Measurements from ENCODE around the gene TNFRSF1A.

TNFRSF1A gene

DNA sequence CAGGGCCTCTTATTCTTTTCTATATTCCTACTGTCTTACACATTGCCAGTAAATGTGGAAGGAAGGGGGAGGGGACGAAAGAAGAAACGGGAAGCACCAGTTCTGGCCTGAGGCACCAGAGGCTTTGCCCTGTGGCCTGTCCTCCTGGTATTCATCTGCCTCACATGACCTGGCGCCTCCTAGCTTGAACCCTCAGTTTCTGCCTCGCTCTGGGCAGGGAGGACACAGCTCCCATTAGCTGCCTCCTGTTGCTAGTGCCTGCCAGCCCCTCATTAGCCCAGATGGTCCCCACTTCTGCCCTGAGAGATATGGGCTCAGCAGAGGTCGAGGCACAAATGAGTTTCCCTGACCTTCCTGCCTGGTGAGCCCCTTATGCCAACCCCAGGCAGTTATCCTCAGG is 34.3 kb downstream of the TNFRSF1A start:
- H3K9ac ChIP-seq (ENCODE audit: low read length), result no peak overlapping the region
- H3K9me3 ChIP-seq (ENCODE audit: control insufficient read depth, insufficient read depth, low read depth, low read length), result no peaks in the 10 kb centered on the region
- peaks cover 36% of the 10 kb centered on the region for H3K4me1 ChIP-seq (ENCODE audit: control insufficient read depth, insufficient read depth, low read length)
- H3K27ac ChIP-seq (ENCODE audit: low read depth, low read length), result no peak overlapping the region
- peaks cover 14% of the 10 kb centered on the region for H3K27me3 ChIP-seq (ENCODE audit: control insufficient read depth, insufficient read depth, low read length)
- H3K36me3 ChIP-seq (ENCODE audit: control insufficient read depth, insufficient read depth, low read length), result no peaks in the 10 kb centered on the region
- no peak overlapping the region for H3K4me3 ChIP-seq (ENCODE audit: low read depth, low read length)

DNA sequence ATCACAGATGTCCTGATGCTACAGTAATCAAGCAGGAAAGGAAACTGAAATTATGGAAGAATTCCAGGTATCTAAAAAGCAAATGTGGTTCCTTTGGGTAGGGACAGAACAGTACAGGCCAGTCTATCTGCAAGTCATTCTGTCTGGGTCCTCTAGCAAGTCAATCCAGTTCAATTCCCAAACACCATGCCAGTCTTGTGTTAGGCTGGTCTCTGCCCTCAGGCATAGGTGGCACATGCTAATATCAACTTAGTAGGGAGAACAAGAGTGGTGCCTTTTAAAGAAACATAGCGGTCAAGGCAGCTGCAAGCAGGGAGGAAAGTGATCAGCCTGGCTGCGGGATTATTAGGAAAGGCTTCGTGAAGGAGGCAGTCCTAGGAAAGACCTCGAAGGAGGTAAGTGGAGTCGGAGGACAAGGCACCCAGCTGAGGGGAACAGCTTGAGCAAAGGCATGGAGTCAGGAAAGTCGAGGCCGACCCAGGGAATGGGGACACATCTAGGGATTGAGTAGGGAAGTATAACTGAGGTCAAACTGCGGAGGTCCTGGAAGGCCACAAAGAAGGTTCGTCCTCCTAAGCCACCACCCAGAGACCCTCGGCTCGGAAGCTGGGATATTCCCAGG is 35.2 kb downstream of the TNFRSF1A start:
- Histone ChIP-seq H3K27me3 (ENCODE audit: control insufficient read depth, insufficient read depth, low read length) (peaks cover 14% of the 10 kb centered on the region), H3K9ac (ENCODE audit: low read length) (no peak overlapping the region), H3K4me3 (ENCODE audit: low read depth, low read length) (no peak overlapping the region), H3K27ac (ENCODE audit: low read depth, low read length) (no peak overlapping the region), H3K4me1 (ENCODE audit: control insufficient read depth, insufficient read depth, low read length) (peaks cover 28% of the 10 kb centered on the region; the same call in 1 of the 2 replicates), H3K36me3 (ENCODE audit: control insufficient read depth, insufficient read depth, low read length) (no peaks in the 10 kb centered on the region), H3K9me3 (ENCODE audit: control insufficient read depth, insufficient read depth, low read depth, low read length) (no peaks in the 10 kb centered on the region)

- H3K4me3 ChIP-seq (ENCODE audit: low read depth, low read length), result no peak overlapping the region
Measured at GRCh38 chr12:6306151-6306550, 35.7 kb downstream of the TNFRSF1A start.

DNA sequence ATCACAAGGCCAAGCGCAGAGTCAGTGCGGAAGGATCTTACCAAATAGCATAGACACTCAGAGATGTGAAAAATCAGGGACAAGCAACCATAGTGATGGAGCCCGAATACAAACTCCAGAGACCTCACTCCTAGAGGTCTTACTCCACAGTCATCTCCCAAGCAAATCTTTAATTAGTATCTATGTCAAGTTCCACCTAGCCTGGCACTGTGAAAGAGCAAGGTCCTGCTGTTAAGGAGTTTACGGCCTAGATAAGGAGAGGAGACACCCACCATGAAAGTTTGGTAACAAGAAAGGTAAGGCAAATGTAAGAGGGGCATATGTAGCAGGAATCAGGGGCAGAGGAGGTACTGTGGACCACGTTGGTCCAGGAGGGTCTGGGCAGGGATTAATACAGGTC is 38.8 kb downstream of the TNFRSF1A start:
- H3K4me3 ChIP-seq (ENCODE audit: low read depth, low read length), result no peak overlapping the region
- no peaks in the 10 kb centered on the region for H3K9me3 ChIP-seq (ENCODE audit: control insufficient read depth, insufficient read depth, low read depth, low read length)
- no peaks in the 10 kb centered on the region for H3K36me3 ChIP-seq (ENCODE audit: control insufficient read depth, insufficient read depth, low read length)
- no peak overlapping the region for H3K27ac ChIP-seq (ENCODE audit: low read depth, low read length)
- H3K27me3 ChIP-seq (ENCODE audit: control insufficient read depth, insufficient read depth, low read length), result 0 out of 2 replicates have a peak, but pooled peaks cover 3% of the 10 kb centered on the region
- H3K4me1 ChIP-seq (ENCODE audit: control insufficient read depth, insufficient read depth, low read length), result peaks cover 15% of the 10 kb centered on the region; the same call in 1 of the 2 replicates
- H3K9ac ChIP-seq (ENCODE audit: low read length), result no peak overlapping the region

More at GRCh38 chr12:6306151-6306550, 35.7 kb downstream of the TNFRSF1A start:
- Histone ChIP-seq H3K36me3 (ENCODE audit: control insufficient read depth, insufficient read depth, low read length) (no peaks in the 10 kb centered on the region), H3K9ac (ENCODE audit: low read length) (no peak overlapping the region), H3K27ac (ENCODE audit: low read depth, low read length) (no peak overlapping the region), H3K4me1 (ENCODE audit: control insufficient read depth, insufficient read depth, low read length) (peaks cover 23% of the 10 kb centered on the region; the same call in 1 of the 2 replicates), H3K27me3 (ENCODE audit: control insufficient read depth, insufficient read depth, low read length) (peaks cover 14% of the 10 kb centered on the region), H3K9me3 (ENCODE audit: control insufficient read depth, insufficient read depth, low read depth, low read length) (no peaks in the 10 kb centered on the region)

GRCh38 chr12:6302621-6303020 is 39.3 kb downstream of the TNFRSF1A start:
- Histone ChIP-seq H3K9me3 (ENCODE audit: control insufficient read depth, insufficient read depth, low read depth, low read length) (no peaks in the 10 kb centered on the region), H3K36me3 (ENCODE audit: control insufficient read depth, insufficient read depth, low read length) (no peaks in the 10 kb centered on the region), H3K27ac (ENCODE audit: low read depth, low read length) (no peak overlapping the region), H3K4me3 (ENCODE audit: low read depth, low read length) (no peak overlapping the region), H3K27me3 (ENCODE audit: control insufficient read depth, insufficient read depth, low read length) (0 out of 2 replicates have a peak, but pooled peaks cover 2% of the 10 kb centered on the region), H3K9ac (ENCODE audit: low read length) (no peak overlapping the region), H3K4me1 (ENCODE audit: control insufficient read depth, insufficient read depth, low read length) (peaks cover 15% of the 10 kb centered on the region; the same call in 1 of the 2 replicates)

GRCh38 chr12:6301721-6302120 is 40.2 kb downstream of the TNFRSF1A start:
- no peaks in the 10 kb centered on the region for H3K9me3 ChIP-seq (ENCODE audit: control insufficient read depth, insufficient read depth, low read depth, low read length)
- no peak overlapping the region for H3K27ac ChIP-seq (ENCODE audit: low read depth, low read length)
- H3K9ac ChIP-seq (ENCODE audit: low read length), result no peak overlapping the region
- H3K27me3 ChIP-seq (ENCODE audit: control insufficient read depth, insufficient read depth, low read length), result no peaks in the 10 kb centered on the region
- H3K4me3 ChIP-seq (ENCODE audit: low read depth, low read length), result no peak overlapping the region
- H3K36me3 ChIP-seq (ENCODE audit: control insufficient read depth, insufficient read depth, low read length), result no peaks in the 10 kb centered on the region
- H3K4me1 ChIP-seq (ENCODE audit: control insufficient read depth, insufficient read depth, low read length), result peaks cover 6% of the 10 kb centered on the region; the same call in 1 of the 2 replicates

DNA sequence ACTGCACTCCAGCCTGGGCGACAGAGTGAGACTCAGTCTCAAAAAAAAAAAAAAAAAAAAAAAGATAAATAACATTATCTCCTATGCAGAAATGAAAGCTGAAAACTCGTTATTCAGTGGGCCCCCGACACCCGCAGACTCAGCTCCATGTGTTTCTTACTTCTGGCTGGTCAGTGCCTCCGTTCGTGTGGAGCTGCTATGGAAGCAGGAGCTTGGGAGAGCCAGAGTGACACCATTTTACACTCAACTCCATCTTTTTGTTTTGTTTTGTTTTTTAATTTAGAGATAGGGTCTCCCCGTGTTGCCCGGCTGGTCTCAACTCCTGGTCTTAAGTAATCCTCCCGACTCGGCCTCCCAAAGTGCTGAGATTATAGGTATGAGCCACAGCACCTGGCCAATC is 44.7 kb downstream of the TNFRSF1A start:
- Histone ChIP-seq H3K36me3 (ENCODE audit: control insufficient read depth, insufficient read depth, low read length) (no peaks in the 10 kb centered on the region), H3K9ac (ENCODE audit: low read length) (no peak overlapping the region), H3K27me3 (ENCODE audit: control insufficient read depth, insufficient read depth, low read length) (no peaks in the 10 kb centered on the region), H3K9me3 (ENCODE audit: control insufficient read depth, insufficient read depth, low read depth, low read length) (no peaks in the 10 kb centered on the region), H3K27ac (ENCODE audit: low read depth, low read length) (no peak overlapping the region), H3K4me1 (ENCODE audit: control insufficient read depth, insufficient read depth, low read length) (peaks cover 15% of the 10 kb centered on the region), H3K4me3 (ENCODE audit: low read depth, low read length) (no peak overlapping the region)

DNA sequence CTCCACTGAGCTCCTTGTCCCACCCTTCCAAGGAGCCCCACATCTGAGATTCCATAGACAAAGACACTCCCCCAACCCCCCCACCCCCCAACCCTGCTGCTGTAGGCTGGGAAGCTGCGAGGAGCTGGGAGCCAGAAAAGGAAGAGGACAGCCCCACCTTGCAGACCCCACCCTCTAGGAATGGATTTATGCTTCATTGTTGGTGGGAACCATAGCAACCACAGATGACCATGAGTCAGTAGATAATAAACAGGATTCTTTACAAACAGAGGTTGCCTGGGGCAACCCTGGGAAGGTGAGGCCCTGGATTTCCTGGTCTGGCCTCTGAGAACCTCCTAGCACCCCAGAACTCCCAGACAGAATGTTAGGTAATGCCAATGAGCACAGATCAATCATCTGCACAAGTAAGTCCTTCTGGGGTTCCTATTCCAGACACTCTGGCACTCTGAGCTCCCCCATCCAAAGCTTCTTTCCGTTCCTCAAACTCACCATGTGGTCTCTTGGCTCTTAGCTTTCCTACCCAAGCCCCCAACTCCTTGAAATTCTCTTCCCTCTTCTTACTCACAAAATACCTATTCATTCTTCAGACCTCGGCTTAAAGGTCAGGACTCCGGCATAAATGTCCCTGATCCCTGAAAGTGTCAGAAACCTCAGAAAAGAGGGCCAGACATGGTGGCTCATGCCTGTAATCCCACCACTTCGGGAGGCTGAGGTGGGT is 46.6 kb downstream of the TNFRSF1A start:
- Histone ChIP-seq H3K9me3 (ENCODE audit: control insufficient read depth, insufficient read depth, low read depth, low read length) (no peaks in the 10 kb centered on the region), H3K4me1 (ENCODE audit: control insufficient read depth, insufficient read depth, low read length) (peaks cover 15% of the 10 kb centered on the region), H3K27me3 (ENCODE audit: control insufficient read depth, insufficient read depth, low read length) (no peaks in the 10 kb centered on the region), H3K4me3 (ENCODE audit: low read depth, low read length) (no peak overlapping the region), H3K27ac (ENCODE audit: low read depth, low read length) (no peak overlapping the region), H3K9ac (ENCODE audit: low read length) (peak overlapping the region; percentile 32), H3K36me3 (ENCODE audit: control insufficient read depth, insufficient read depth, low read length) (no peaks in the 10 kb centered on the region)

DNA sequence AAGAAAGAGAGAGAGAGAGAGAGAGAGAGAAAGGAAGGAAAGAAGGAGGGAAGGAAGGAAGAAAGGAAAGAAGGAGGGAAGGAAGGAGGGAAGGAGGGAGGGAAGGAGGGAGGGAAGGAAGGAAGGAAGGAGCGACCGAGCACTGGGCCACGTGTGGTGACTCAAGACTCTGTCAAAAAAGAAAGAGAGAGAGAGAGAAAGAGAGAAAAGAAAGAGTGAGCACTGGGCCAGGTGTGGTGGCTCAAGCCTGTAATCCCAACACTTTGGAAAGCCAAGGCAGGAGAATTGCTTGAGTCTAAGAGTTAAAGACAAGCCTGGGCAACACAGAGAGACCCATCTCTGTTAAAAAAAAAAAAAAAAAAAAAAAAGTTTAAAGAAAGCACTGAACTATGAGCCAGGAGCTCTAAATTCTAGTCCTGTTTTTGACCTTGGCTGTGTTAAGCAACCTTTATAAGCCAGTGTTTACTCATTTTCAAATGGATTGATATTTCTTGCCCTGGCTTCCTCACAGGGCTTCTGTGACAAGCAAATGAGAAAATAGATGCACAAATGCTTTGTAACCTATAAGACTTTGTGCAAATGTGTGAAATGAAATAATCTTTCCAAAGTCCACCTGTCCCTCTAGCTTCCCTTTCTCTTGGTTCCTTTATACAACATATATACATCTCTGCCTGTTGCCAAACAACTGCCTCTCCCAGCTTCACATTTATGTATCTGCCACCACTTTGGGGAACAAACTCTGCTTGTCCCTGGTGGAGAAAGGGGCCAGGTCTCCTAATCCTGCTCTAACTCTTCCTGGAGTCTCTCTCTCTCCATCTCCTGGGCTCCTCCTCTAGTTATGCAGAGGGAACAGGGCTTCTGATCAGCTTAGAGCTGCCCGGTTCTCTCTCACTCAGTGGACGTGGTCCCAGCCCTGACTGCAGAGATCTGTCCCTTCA is 47.5 kb downstream of the TNFRSF1A start:
- Histone ChIP-seq H3K4me3 (ENCODE audit: low read depth, low read length) (no peak overlapping the region), H3K9ac (ENCODE audit: low read length) (peak overlapping the region; percentile 32)

GRCh38 chr12:6292606-6293005 is 49.3 kb downstream of the TNFRSF1A start:
- H3K4me1 ChIP-seq (ENCODE audit: control insufficient read depth, insufficient read depth, low read length), result peaks cover 15% of the 10 kb centered on the region
- H3K9ac ChIP-seq (ENCODE audit: low read length), result no peak overlapping the region
- H3K9me3 ChIP-seq (ENCODE audit: control insufficient read depth, insufficient read depth, low read depth, low read length), result peaks cover 8% of the 10 kb centered on the region; the same call in 1 of the 2 replicates
- no peak overlapping the region for H3K4me3 ChIP-seq (ENCODE audit: low read depth, low read length)
- H3K27ac ChIP-seq (ENCODE audit: low read depth, low read length), result no peak overlapping the region
- H3K36me3 ChIP-seq (ENCODE audit: control insufficient read depth, insufficient read depth, low read length), result no peaks in the 10 kb centered on the region
- no peaks in the 10 kb centered on the region for H3K27me3 ChIP-seq (ENCODE audit: control insufficient read depth, insufficient read depth, low read length)

More for the DNA sequence above, 47.5 kb downstream of the TNFRSF1A start:
- peaks cover 15% of the 10 kb centered on the region for H3K4me1 ChIP-seq (ENCODE audit: control insufficient read depth, insufficient read depth, low read length)
- H3K27me3 ChIP-seq (ENCODE audit: control insufficient read depth, insufficient read depth, low read length), result no peaks in the 10 kb centered on the region
- peaks cover 6% of the 10 kb centered on the region; the same call in 1 of the 2 replicates for H3K9me3 ChIP-seq (ENCODE audit: control insufficient read depth, insufficient read depth, low read depth, low read length)
- no peak overlapping the region for H3K27ac ChIP-seq (ENCODE audit: low read depth, low read length)
- H3K36me3 ChIP-seq (ENCODE audit: control insufficient read depth, insufficient read depth, low read length), result no peaks in the 10 kb centered on the region
